ENCODE measurements around the gene RAB44. TPM values are rescaled to one million over a fixed set of nuclear protein-coding genes. Genes with fewer than 3 reads are reported as not detected.

RAB44 gene
- total and polyA plus RNA-seq, 9 of the 15 experiments (the other 6 are each of a cell fraction or from before 2014, with no cell fraction given): not detected

DNA sequence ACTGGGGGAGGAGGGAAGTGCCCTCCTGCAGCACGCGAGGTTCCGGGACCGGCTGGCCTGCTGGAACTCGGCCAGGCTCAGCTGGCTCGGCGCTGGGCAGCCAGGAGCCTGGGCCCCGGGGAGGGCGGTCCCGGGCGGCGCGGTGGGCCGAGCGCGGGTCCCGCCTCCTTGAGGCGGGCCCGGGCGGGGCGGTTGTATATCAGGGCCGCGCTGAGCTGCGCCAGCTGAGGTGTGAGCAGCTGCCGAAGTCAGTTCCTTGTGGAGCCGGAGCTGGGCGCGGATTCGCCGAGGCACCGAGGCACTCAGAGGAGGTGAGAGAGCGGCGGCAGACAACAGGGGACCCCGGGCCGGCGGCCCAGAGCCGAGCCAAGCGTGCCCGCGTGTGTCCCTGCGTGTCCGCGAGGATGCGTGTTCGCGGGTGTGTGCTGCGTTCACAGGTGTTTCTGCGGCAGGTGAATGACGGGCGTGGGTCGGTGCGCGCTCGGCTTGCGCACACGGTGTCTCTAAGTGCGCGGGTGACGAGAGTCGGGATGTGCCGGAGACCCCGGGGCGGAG is 19.1 kb upstream of the RAB44 start, which contains the start of gene CDKN1A (continued):
- TF ChIP-seq ZNF644 (tag; IDR thresholded peaks at IDR 0.05; ENCODE audit: low read depth): no peak
- no peak for TF ChIP-seq FOXJ3 (CRISPR knock-in tag; IDR thresholded peaks at IDR 0.05)
- TF ChIP-seq MEIS2 (IDR thresholded peaks at IDR 0.05; ENCODE audit: partially characterized antibody): peak; percentile 70
- peak; percentile 50; the same call in 1 of the 2 replicates for TF ChIP-seq PHF8 (IDR thresholded peaks at IDR 0.05; ENCODE audit: borderline replicate concordance, low read length)
- no peak for TF ChIP-seq TAL1 (IDR thresholded peaks at IDR 0.05)
- no peak for TF ChIP-seq KLF10 (CRISPR knock-in tag; IDR thresholded peaks at IDR 0.05)
- no peak for TF ChIP-seq HOMEZ (CRISPR knock-in tag; IDR thresholded peaks at IDR 0.05)
- no peak for TF ChIP-seq FOSL1 (tag; conservative IDR thresholded peaks at IDR 0.05)
- TF ChIP-seq NCOR1 (IDR thresholded peaks at IDR 0.05): no peak
- TF ChIP-seq ZHX1 (conservative IDR thresholded peaks at IDR 0.05; ENCODE audit: low read length): no peak
- no peak for TF ChIP-seq ZNF318 (IDR thresholded peaks at IDR 0.05; ENCODE audit: borderline replicate concordance in 1 of 2, low read depth in 1 of 2)

All from K562 (cell line).